Kidney glomerular epithelial cell (primary cell): ENCODE results near the gene GRM5.
A peak's percentile ranks its signal among the peaks of the same experiment; 100 is the strongest.
"Not testable (repeated sequence)": the region's sequence is repeated elsewhere in the genome, so short reads cannot be mapped to it uniquely, and the experiment has no call there.

ENCODE experiments used
- DNase-seq: peaks from one replicate; lab custom pipeline; 2025; lab: John Stamatoyannopoulos, UW

GRM5 gene

GRCh38 chr11:88835709-88836108 is 230.1 kb downstream of the GRM5 start:
- DNase-seq, result not testable (repeated sequence)

GRCh38 chr11:88831303-88831890 is 234.4 kb downstream of the GRM5 start:
- no peak for DNase-seq

DNA sequence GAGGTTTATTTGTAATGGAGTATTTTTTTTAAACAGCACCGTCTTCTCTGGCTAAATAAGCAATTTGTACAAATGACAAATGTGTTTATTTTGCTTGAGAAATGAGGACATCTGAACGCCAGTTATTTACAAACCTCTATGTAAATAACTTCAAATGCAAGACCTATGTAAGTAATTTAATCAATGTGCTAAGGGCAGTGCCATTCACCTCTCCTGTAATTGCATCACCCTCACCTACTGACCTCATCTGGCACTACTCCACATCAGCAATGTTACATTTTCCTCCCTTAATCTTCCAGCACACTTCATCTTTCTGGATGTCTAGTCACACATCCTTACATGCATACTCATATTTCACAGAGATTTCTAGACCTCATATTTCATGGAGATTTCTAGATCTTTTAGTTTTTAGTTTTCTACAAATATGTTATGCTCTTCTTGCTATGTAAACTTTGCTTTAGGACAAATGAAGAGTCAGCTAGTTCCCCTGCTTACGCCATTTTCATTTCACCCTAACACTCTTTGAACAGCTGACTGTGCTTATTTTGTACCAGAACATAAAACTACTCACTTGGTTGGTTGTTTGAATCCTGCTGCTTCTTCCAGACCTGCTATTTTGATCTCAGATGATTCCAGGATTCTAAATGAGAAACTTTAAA is 238.6 kb downstream of the GRM5 start:
- DNase-seq, result no peak

DNA sequence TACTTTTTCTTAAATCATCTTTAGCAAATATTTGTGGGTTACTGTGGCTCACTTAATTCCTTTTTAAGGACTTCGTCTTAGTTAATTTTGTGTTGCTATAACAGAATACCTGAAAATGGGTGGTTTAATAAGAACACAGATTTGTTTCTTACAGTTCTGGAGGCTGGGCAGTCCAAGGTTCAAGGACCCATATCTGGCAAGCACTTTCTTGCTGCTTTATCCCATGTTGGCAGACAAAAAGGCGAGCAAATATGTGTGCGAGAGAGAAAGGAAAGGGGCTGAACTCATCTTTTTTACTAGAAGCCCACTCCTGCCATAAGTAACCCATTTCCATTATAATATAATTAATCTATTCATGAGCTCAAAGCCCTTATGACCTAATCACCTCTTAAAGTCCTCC is 246.2 kb downstream of the GRM5 start:
- DNase-seq, result no peak

- DNase-seq, result no peak
These were observed 246.8 kb downstream of the GRM5 start for GRCh38 chr11:88818978-88819377.

DNA sequence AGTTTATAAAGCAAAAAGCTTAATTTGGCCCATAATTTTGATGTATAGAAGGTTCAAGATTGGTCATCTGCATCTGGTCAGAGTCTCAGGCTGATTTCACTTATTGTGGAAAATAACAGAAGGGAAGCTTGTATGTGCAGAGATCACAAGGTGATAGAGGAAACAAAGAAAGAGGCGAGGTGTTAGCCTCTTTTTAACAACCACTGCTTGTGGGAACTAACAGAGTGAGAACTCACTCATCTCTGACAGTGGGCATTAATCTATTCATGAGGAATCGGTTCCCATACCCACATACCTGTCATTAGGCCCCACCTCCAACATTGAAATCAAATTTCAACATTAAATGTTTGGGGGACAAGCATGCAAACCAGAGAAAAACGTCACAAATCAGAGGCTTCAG is 250.3 kb downstream of the GRM5 start:
- DNase-seq, result no peak

DNA sequence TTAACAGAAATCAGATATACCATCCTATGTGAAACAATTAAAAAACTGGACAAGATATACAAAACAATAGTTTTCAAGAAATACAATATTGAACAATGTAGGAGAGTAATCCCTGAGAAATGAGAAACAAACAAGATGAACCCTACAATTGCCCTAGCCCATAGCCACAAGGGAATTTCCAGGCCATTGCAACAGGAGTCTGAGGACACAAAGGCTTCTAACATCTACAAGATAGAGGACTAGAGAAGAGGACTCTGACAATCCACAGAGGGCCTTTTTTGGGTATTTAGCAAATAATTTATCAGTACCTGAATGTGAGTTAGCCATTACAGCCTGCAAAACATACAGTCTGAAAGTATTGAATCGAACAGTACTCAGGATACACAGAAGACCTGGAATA is 251.7 kb downstream of the GRM5 start:
- no peak for DNase-seq

DNA sequence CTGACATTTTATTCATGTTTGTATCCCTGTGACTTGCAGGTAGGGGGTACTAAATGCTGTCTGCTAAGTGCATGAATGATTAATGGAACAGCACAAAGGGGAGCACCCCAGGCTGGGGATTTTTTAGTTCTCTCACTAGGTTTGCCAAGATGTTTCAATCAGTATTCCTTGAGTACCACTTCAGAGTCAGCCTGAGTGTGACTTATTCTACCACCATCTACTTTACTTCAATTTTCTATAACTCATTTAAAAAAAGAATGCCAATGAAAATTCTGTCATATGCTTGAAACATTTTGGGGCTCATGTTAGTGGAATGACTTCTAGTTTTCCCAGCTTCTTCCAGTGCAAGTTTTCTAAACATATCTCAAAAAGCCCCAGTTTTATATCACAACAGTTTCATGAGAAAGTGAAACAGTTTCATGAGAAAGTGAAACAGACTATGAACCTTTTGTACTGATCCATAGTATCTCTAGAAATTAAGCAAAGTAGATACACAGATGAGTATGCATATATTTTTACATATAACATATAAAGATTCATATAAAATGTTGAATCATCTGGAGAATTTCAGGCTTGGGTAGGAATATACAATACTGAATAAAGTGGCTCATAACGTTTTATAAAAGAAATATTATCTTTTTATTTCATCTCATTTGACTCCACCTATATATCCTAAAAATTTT is 252.4 kb downstream of the GRM5 start:
- DNase-seq, result no peak

DNA sequence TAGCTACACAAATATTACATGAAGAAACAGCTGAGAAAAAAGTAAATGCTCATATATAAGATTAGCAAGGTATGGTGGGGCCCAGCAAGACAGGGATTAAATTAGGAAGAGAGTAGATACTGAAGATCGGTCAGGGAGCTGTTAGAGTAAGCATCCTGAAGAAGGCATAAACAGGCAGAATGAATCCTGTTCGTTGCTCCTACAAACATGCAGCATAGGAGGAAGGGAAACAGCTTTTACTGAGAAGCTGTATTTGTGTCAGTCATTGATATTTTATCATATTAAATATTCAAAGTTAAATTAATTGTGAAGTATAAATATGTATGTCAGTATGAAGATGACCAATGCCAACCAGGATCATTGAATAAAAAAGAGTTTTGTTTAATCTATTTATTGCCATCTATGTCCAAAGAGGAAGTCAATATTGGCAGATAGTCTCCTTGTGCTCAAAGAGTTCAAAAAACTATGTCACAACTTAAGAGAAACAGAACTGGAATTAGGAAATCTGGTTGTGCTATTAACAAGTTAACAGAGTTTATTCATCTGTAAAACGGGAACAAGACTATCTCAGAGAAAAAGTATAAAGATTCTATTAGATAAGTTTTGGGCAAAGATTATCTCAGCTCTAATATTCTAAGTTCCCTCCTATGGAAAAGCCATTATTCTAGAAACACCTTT is 255.2 kb downstream of the GRM5 start:
- DNase-seq, result no peak

- DNase-seq, result no peak
These were observed 256.7 kb downstream of the GRM5 start for GRCh38 chr11:88809126-88809525.

GRCh38 chr11:88807349-88807748 is 258.4 kb downstream of the GRM5 start:
- no peak for DNase-seq

DNA sequence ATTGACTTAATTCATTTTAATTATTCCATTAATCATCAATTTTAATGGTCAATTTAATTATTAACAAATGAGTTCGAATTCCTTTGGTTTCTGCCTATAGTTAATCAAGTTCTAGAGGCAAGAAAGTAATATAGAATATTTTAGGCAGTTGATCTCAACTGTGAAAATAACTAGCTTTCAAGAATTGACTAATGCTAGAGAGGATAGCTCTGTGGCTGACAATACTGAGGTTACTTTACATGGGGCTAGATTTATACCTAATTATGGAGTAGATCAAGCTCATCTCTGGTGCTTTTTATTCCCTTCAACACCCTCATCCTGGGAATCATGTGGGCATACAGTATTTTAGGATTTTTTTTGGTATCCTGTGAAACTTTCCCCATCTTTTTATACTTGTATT is 259.4 kb downstream of the GRM5 start:
- DNase-seq, result no peak

GRCh38 chr11:88801484-88802123 is 264.2 kb downstream of the GRM5 start:
- DNase-seq, result no peak

- no peak for DNase-seq
These were observed 265.8 kb downstream of the GRM5 start for GRCh38 chr11:88799771-88800500.

- no peak for DNase-seq
These were observed 275.6 kb downstream of the GRM5 start for GRCh38 chr11:88790182-88790581.

GRCh38 chr11:88779577-88779976 is 286.2 kb downstream of the GRM5 start:
- peak; percentile 17 for DNase-seq

DNA sequence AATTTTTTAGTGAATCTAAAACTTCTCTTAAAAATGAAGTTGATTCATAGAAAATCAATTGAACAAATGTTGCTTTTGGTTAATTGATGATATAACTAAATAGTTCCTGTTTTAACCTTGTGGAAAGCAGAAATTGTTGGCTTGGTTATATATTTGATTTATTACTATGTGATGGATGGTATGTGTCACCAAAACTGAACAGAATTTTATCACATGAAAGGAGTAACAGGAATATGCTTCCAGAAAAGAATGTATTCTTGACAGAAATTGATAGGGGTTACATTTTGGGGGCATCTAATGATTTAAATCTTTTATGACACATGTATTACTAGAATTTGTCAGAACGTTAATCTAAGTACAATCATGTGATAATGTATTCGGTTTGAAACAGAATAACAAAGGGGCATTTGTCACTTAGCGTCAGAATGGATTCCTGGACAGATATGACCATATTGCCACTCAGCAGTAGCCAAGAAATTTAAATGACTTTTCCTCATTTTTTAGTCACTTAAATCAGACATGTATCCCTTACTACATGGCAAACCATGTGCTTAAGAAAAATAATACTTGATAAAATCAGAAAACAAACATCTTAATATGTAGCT is 295.2 kb downstream of the GRM5 start:
- DNase-seq, result no peak

DNA sequence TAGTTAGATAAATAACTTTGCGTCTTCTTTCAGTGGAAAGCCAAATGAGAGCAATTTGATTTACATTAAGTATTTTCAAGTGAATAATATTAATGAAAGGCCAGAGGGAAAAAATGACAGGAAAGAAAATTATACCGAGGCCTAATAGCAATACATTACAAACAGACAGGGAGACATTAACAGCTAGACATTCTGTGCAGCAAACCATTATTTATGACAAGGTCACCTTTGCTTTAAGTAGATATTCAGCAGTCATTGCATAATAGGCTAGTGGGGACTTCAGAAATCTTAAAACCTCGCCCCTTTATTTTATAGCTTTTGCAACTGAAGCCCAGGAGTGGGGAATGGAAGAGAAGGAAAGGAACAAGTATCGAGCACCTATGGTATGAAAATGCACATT is 321.6 kb downstream of the GRM5 start:
- DNase-seq, result no peak

- DNase-seq, result no peak
These were observed 326.3 kb downstream of the GRM5 start for GRCh38 chr11:88739524-88739923.

GRCh38 chr11:88709567-88709966 is 356.2 kb downstream of the GRM5 start:
- no peak for DNase-seq

DNA sequence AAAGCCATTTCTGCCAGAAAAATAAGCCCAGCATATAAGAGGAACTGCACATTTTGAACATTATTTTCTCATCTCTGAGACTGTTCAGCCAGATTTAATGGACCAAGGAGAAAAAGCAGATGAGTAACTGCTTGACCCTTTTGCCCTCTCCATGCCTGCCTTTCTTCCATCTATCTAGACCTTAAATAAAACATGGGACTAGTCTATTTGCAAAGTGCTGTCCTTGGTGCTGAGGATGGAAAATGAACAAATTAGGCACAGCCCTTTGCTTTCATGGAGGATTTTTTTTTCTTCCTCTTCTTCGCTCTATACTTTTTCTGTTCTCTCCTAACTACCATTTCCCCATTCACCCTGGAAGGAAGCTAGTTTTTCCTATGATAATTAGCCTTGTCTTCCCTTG is 361.3 kb downstream of the GRM5 start:
- DNase-seq, result peak; percentile 43
